Measurements from ENCODE around the gene RETREG3. TPM values are rescaled to one million over a fixed set of nuclear protein-coding genes. Genes with fewer than 3 reads are reported as not detected.

Gene RETREG3
- total and polyA plus RNA-seq, 2 of the 4 experiments (the other 2 are of a cell fraction): 18.1 to 44.1 TPM

- Histone ChIP-seq H2AFZ (replicated peaks; ENCODE audit: low read length, poor library complexity) (no peak overlapping the region), H3K4me1 (ENCODE audit: control insufficient read depth, insufficient read depth, low read length) (no peaks in the 10 kb centered on the region), H3K9ac (ENCODE audit: low read depth, low read length) (no peak overlapping the region), H3K4me3 (ENCODE audit: insufficient read depth, low read depth, low read length) (no peak overlapping the region), H3K4me2 (ENCODE audit: low read depth, low read length) (no peak overlapping the region), H3K23ac (ENCODE audit: low read depth, low read length) (no peak overlapping the region), H3K79me1 (ENCODE audit: low read depth in 1 of 2, low read length in 2 of 2) (no peaks in the 10 kb centered on the region), H3K56ac (ENCODE audit: extremely low read depth, insufficient read depth, low read length) (no peak overlapping the region), H3K27me3 (ENCODE audit: control insufficient read depth, insufficient read depth, low read length) (peaks cover 40% of the 10 kb centered on the region), H4K20me1 (ENCODE audit: insufficient read depth, low read length) (no peaks in the 10 kb centered on the region), H2BK15ac (ENCODE audit: low read depth, low read length) (no peak overlapping the region), H3K36me3 (ENCODE audit: control insufficient read depth, insufficient read depth, low read length) (no peaks in the 10 kb centered on the region), H3K9me3 (ENCODE audit: control insufficient read depth, insufficient read depth, low read length) (no peaks in the 10 kb centered on the region), H3K9me1 (ENCODE audit: insufficient read depth, low read length) (no peaks in the 10 kb centered on the region), H3K14ac (replicated peaks; ENCODE audit: low read depth, low read length) (no peak overlapping the region), H3K4ac (ENCODE audit: low read depth, low read length) (no peak overlapping the region), H3K18ac (ENCODE audit: low read depth, low read length) (no peak overlapping the region), H2BK20ac (ENCODE audit: low read depth, low read length) (no peak overlapping the region), H3K27ac (ENCODE audit: insufficient read depth, low read length) (no peak overlapping the region), H2AK9ac (replicated peaks; ENCODE audit: low read depth, low read length, poor library complexity) (no peak overlapping the region), H2BK5ac (ENCODE audit: low read depth, low read length, poor library complexity, severe bottlenecking) (no peak overlapping the region), H4K91ac (ENCODE audit: insufficient read depth, low read depth, low read length) (no peak overlapping the region), H4K5ac (ENCODE audit: low read depth, low read length) (no peak overlapping the region), H2AK5ac (ENCODE audit: low read depth, low read length) (no peak overlapping the region), H2BK120ac (ENCODE audit: low read depth, low read length) (no peak overlapping the region), H4K8ac (ENCODE audit: low read depth in 2 of 2, low read length in 2 of 2) (no peak overlapping the region)
- in situ Hi-C loops (cut with MboI; ENCODE audit: low sequenced_read_pairs) (no loop called here), intact Hi-C loops (cut with micrococcal nuclease) (no loop called here), dilution Hi-C loops (cut with HindIII; ENCODE audit: low sequenced_read_pairs, unreplicated experiment) (no loop called here)
- ATAC-seq (ENCODE audit: low read depth) (no peak), DNase-seq (no peak)
- CTCF ChIA-PET: no interaction called here
- no TSS peak for BruUV-seq (replicated peaks)
- TF ChIP-seq CEBPB (IDR thresholded peaks at IDR 0.05; ENCODE audit: low read depth, low read length): no peak
- TF ChIP-seq CTCF (conservative IDR thresholded peaks at IDR 0.05; ENCODE audit: low read depth, low read length): no peak
- no peak for TF ChIP-seq MXI1 (IDR thresholded peaks at IDR 0.05; ENCODE audit: borderline replicate concordance, low read depth, low read length)
- no peak for TF ChIP-seq NFE2L2 (IDR thresholded peaks at IDR 0.05; ENCODE audit: low read depth, low read length)
- no peak for TF ChIP-seq MAZ (IDR thresholded peaks at IDR 0.05; ENCODE audit: borderline replicate concordance, low read depth, low read length)
- no peak for TF ChIP-seq CHD1 (IDR thresholded peaks at IDR 0.05; ENCODE audit: low read depth, low read length)
- TF ChIP-seq BHLHE40 (IDR thresholded peaks at IDR 0.05; ENCODE audit: low read depth, low read length): no peak
- TF ChIP-seq SMC3 (IDR thresholded peaks at IDR 0.05; ENCODE audit: low read depth, low read length): no peak
- TF ChIP-seq POLR2A (IDR thresholded peaks at IDR 0.05; ENCODE audit: low read depth, low read length): no peak
- TF ChIP-seq MAFK (IDR thresholded peaks at IDR 0.05; ENCODE audit: low read depth, low read length): no peak
- no peak for TF ChIP-seq FOS (IDR thresholded peaks at IDR 0.05; ENCODE audit: low read depth, low read length)
- no peak for TF ChIP-seq USF2 (IDR thresholded peaks at IDR 0.05; ENCODE audit: low read depth, low read length)
- no peak for TF ChIP-seq RCOR1 (IDR thresholded peaks at IDR 0.05; ENCODE audit: insufficient replicate concordance, low read length)
- POLR2A ChIA-PET (ENCODE audit: unreplicated experiment): no interaction called here
- WGBS, 2 experiments (ENCODE audit: extremely low coverage in 2 of 2, insufficient read length in 1 of 2): 48% methylated on average over 4 of the region's 7 CpGs; no CpG with 5 or more reads in 1 of the 2 experiments
Measured at GRCh38 chr17:42639525-42640113, 30.4 kb upstream of the RETREG3 start.

Data from IMR-90 (cell line).